Measurements from ENCODE around the gene RNF150. TPM values are rescaled to one million over a fixed set of nuclear protein-coding genes. Genes with fewer than 3 reads are reported as not detected.

The RNF150 gene
- total RNA-seq, 1 donor from 2014 or later: 3.3 TPM

- ATAC-seq (no peak), DNase-seq (no peak)
- Histone ChIP-seq H3K9me3 (no peaks in the 10 kb centered on the region), H3K27me3 (ENCODE audit: low read depth) (no peaks in the 10 kb centered on the region), H3K27ac (no peak overlapping the region), H3K4me1 (no peaks in the 10 kb centered on the region), H3K4me3 (no peak overlapping the region), H3K36me3 (no peaks in the 10 kb centered on the region)
- TF ChIP-seq CTCF (IDR thresholded peaks at IDR 0.05): no peak
- intact Hi-C loops (cut with DNase I): no loop called here
Measured at GRCh38 chr4:141036786-141037185, 96.5 kb downstream of the RNF150 start.

GRCh38 chr4:141035920-141036319 is 97.3 kb downstream of the RNF150 start:
- intact Hi-C loops (cut with DNase I): no loop called here
- DNase-seq (no peak), ATAC-seq (no peak)
- no peaks in the 10 kb centered on the region for H3K9me3 ChIP-seq
- TF ChIP-seq CTCF (IDR thresholded peaks at IDR 0.05): no peak
- no peak overlapping the region for H3K4me3 ChIP-seq
- H3K27ac ChIP-seq: no peak overlapping the region
- no peaks in the 10 kb centered on the region for H3K36me3 ChIP-seq
- no peaks in the 10 kb centered on the region for H3K27me3 ChIP-seq (ENCODE audit: low read depth)
- no peaks in the 10 kb centered on the region for H3K4me1 ChIP-seq

- intact Hi-C loops (cut with DNase I): no loop called here
- DNase-seq (no peak), ATAC-seq (no peak)
Measured at GRCh38 chr4:141028024-141028529, 105.2 kb downstream of the RNF150 start.

GRCh38 chr4:141027421-141027820 is 105.8 kb downstream of the RNF150 start:
- Histone ChIP-seq H3K36me3 (no peaks in the 10 kb centered on the region), H3K9me3 (no peaks in the 10 kb centered on the region), H3K4me3 (no peak overlapping the region), H3K27me3 (ENCODE audit: low read depth) (no peaks in the 10 kb centered on the region), H3K27ac (no peak overlapping the region), H3K4me1 (no peaks in the 10 kb centered on the region)
- DNase-seq (no peak), ATAC-seq (peak; percentile 74 to 91)
- intact Hi-C loops (cut with DNase I): no loop called here
- TF ChIP-seq CTCF (IDR thresholded peaks at IDR 0.05): no peak

More at GRCh38 chr4:141028024-141028529, 105.2 kb downstream of the RNF150 start:
- H3K4me1 ChIP-seq: no peaks in the 10 kb centered on the region
- H3K9me3 ChIP-seq: no peaks in the 10 kb centered on the region
- no peaks in the 10 kb centered on the region for H3K36me3 ChIP-seq
- no peaks in the 10 kb centered on the region for H3K27me3 ChIP-seq (ENCODE audit: low read depth)
- no peak for TF ChIP-seq CTCF (IDR thresholded peaks at IDR 0.05)
- H3K4me3 ChIP-seq: no peak overlapping the region
- no peak overlapping the region for H3K27ac ChIP-seq

GRCh38 chr4:141026900-141027299 is 106.4 kb downstream of the RNF150 start:
- DNase-seq: no peak
- Histone ChIP-seq H3K4me1 (no peaks in the 10 kb centered on the region), H3K27ac (no peak overlapping the region), H3K27me3 (ENCODE audit: low read depth) (no peaks in the 10 kb centered on the region), H3K4me3 (no peak overlapping the region), H3K9me3 (no peaks in the 10 kb centered on the region), H3K36me3 (no peaks in the 10 kb centered on the region)
- intact Hi-C loops (cut with DNase I): no loop called here
- no peak for TF ChIP-seq CTCF (IDR thresholded peaks at IDR 0.05)
- ATAC-seq: peak in 1 of 2 donors; percentile 31

- Histone ChIP-seq H3K27me3 (ENCODE audit: low read depth) (no peaks in the 10 kb centered on the region), H3K36me3 (no peaks in the 10 kb centered on the region), H3K9me3 (no peaks in the 10 kb centered on the region), H3K4me3 (no peak overlapping the region), H3K4me1 (no peaks in the 10 kb centered on the region), H3K27ac (no peak overlapping the region)
- no peak for TF ChIP-seq CTCF (IDR thresholded peaks at IDR 0.05)
- DNase-seq (no peak), ATAC-seq (no peak)
- intact Hi-C loops (cut with DNase I): no loop called here
Measured at GRCh38 chr4:141023051-141023450, 110.2 kb downstream of the RNF150 start.

Measured in lower lobe of right lung (tissue), 2 donors.